ENCODE data around the gene SOCS2.

Gene SOCS2

DNA sequence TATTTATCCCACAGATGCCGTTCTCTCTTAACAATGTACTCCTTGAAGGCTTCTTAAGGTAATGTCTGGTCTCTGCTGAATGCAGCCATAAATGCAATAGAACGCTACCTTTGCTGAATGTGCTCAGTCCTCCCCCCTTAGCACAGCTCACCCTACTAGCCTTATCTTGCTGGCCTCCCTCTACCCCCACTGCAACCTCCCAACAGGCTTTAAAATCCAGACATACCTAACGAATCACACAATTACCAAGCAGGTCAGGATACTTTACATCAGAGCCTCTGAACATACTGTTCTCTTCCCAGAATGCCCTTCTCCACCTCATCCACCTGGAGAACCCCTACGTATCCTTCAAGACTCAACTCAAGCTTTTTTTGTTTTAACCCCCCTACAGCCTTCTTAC is 53.7 kb downstream of the SOCS2 start:
- Mint-ChIP-seq H3K4me3 (no peak overlapping the region), H3K9me3 (no peaks in the 10 kb centered on the region), H3K27ac (no peak overlapping the region)

More for the DNA sequence above, 53.7 kb downstream of the SOCS2 start:
- no peaks in the 10 kb centered on the region for H3K36me3 Mint-ChIP-seq
- H3K27me3 Mint-ChIP-seq = no peaks in the 10 kb centered on the region
- H3K4me1 Mint-ChIP-seq = peaks cover 7% of the 10 kb centered on the region
